BJ (cell line): ENCODE data around the gene OR51M1. TPM values are rescaled to one million over a fixed set of nuclear protein-coding genes. Genes with fewer than 3 reads are reported as not detected.

Source experiments
- CTCF ChIA-PET: fragments of 350-600 bp; formaldehyde crosslinking; extraction: SDS; loops from one replicate; lab custom pipeline; 2021; ENCODE audit warnings: antibody characterized with exemption, inconsistent platforms; lab: Yijun Ruan, JAX
- POLR2A ChIA-PET: fragments of 300-600 bp; sonication (Branson Sonifier 250); formaldehyde crosslinking; extraction: SDS; loops from one replicate; lab custom pipeline; 2021; ENCODE audit warnings: antibody characterized with exemption; lab: Charles Lee
- DNase-seq: peaks from one replicate; pipeline ENCODE4 v3.0.0-alpha.2; 2011; ENCODE audit warnings: low read depth
- H3K27me3 ChIP-seq: 2 replicates; pipeline ENCODE4 v1.6.0; 2011; ENCODE audit warnings: low read length; ENCODE audit not compliant: control insufficient read depth, insufficient read depth
- H3K36me3 ChIP-seq: 2 replicates; pipeline ENCODE4 v1.5.1; 2011; ENCODE audit warnings: low read length; ENCODE audit not compliant: control insufficient read depth, insufficient read depth
- H3K4me3 ChIP-seq: 2 replicates; pipeline ENCODE4 v1.5.1; 2011; ENCODE audit warnings: low read depth, mild to moderate bottlenecking, control low read depth, low read length
- polyA plus RNA-seq: library from polyadenylated mRNA; depleted of rRNA; stranded (reverse); fragments of >200 nt; gene quantifications from 2 replicates; pipeline ENCODE4 v1.2.3, GENCODE V29; 2011; rRNA removed
- small RNA-seq: library from RNA; depleted of rRNA; stranded (forward); fragments of <200 nt; gene quantifications from one replicate; pipeline ENCODE3, GENCODE V24; 2012; ENCODE audit warnings: low replicate concordance, low read depth; ENCODE audit not compliant: insufficient read length
- TF ChIP-seq, protein P1 (sequence below): IDR thresholded peaks from 2 replicates; pipeline ENCODE4 v1.5.1; 2011; ENCODE audit warnings: low read depth, mild to moderate bottlenecking, control low read depth, inconsistent platforms, low read length, moderate library complexity; ENCODE audit not compliant: insufficient read depth

Gene OR51M1
- polyA plus RNA-seq, 1 experiment = not detected

DNA sequence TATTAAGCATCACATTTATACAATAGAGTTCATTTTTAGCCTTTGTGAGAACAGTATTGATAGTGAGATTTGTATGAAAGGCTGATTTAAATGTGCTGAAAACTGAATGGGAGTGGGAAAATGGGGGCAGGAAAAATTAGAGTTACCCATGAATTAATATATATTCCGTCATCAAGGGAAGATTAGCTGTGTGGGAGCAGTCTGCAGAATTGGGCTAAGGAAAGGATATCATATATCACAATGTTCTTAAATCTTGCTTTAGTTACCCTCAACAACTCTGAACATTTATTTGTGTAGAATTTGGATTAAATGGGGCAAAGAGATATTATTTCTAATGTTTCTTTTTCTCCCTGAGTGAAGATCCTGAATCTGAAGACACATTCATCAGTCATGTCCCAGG, 38.2 kb downstream of the OR51M1 start, which contains the start of gene OR51Q1:
TSS of gene OR51Q1 (plus strand) at position 301 of the 400 bp plus-strand sequence. CDS start at position 391, 90 bp downstream.
- Histone ChIP-seq H3K27me3 (no peaks in the 10 kb centered on the region), H3K4me3 (no peak within 1 kb of the TSS), H3K36me3 (no peaks in the 10 kb centered on the region)
- TF ChIP-seq, protein P1, sequence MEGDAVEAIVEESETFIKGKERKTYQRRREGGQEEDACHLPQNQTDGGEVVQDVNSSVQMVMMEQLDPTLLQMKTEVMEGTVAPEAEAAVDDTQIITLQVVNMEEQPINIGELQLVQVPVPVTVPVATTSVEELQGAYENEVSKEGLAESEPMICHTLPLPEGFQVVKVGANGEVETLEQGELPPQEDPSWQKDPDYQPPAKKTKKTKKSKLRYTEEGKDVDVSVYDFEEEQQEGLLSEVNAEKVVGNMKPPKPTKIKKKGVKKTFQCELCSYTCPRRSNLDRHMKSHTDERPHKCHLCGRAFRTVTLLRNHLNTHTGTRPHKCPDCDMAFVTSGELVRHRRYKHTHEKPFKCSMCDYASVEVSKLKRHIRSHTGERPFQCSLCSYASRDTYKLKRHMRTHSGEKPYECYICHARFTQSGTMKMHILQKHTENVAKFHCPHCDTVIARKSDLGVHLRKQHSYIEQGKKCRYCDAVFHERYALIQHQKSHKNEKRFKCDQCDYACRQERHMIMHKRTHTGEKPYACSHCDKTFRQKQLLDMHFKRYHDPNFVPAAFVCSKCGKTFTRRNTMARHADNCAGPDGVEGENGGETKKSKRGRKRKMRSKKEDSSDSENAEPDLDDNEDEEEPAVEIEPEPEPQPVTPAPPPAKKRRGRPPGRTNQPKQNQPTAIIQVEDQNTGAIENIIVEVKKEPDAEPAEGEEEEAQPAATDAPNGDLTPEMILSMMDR = no peak
- ChIA-PET POLR2A (no interaction called here), CTCF (no interaction called here)
- DNase-seq = no peak

DNA sequence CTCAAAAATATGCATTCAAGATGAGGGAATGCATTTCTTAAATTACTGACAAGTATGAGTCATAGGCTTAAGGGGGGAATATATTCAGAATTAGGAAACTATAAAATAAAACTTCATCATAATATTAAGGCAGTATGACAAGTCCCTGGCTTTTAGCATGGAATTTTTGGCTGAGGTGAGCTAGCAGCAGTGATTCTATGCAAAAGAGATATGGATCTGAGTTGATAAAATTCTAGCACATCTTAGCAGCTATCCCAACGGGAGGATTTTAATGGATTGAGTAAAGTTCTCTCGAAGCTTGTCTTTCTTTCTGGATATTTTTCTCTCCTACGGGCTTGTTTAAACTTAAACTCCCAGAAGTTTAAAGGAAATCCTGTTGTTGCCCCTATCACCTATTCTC, 39.5 kb downstream of the OR51M1 start:
- ChIA-PET CTCF (no interaction called here), POLR2A (no interaction called here)
- no peaks in the 10 kb centered on the region for H3K27me3 ChIP-seq
- DNase-seq = no peak
- H3K36me3 ChIP-seq = no peaks in the 10 kb centered on the region
- no peak overlapping the region for H3K4me3 ChIP-seq
- TF ChIP-seq, protein P1 = no peak

DNA sequence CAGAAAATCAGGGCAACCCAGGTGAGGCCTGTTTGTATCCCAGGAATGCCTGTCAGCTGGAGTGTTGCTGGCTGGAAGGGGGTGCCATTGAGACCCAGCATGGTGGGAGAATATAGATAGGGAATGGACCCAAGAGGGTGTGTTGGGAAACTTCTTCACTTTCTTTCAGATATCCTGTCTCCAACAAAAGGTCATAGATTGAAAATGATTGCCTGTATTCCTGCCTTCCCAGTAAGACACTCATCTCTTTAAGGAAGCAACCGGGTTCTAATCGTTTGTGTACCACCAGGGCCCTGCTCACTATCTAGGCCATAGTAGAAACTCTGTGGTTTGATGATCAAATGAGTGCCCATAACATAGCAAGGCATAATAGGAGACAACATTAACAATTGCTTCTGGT, 57.8 kb downstream of the OR51M1 start, which contains the start of gene OR51I1:
TSS of gene OR51I1 (minus strand) at position 101 of the 400 bp plus-strand sequence. CDS start at position 101, 0 bp downstream.
- POLR2A ChIA-PET = no interaction called here
- Histone ChIP-seq H3K36me3 (no peaks in the 10 kb centered on the region), H3K4me3 (no peak within 1 kb of the TSS), H3K27me3 (no peaks in the 10 kb centered on the region)
- CTCF ChIA-PET = no interaction called here
- no peak for DNase-seq
- TF ChIP-seq, protein P1 = no peak

Small RNAs within 50 kb of the gene (small RNA-seq; reads per million reads assigned to genes)
- not detected for gene AC104389.3

Other genes starting within 250 kb of the OR51M1 start
- not detected in 2 replicates for gene OR52A5, start 245.5 kb upstream of the OR51M1 start, polyA plus RNA-seq
- gene OR52A1, start 229.1 kb upstream of the OR51M1 start, polyA plus RNA-seq = not detected in 2 replicates
- not detected in 2 replicates for gene OR51V1, start 183.1 kb upstream of the OR51M1 start, polyA plus RNA-seq
- not detected in 2 replicates for gene HBB, start 156.7 kb upstream of the OR51M1 start, polyA plus RNA-seq
- gene HBD, start 149.3 kb upstream of the OR51M1 start, polyA plus RNA-seq = 0.56 and 1.0 TPM in 2 replicates
- not detected in 2 replicates for gene HBG1, start 134.0 kb upstream of the OR51M1 start, polyA plus RNA-seq
- gene HBG2, start 129.0 kb upstream of the OR51M1 start, polyA plus RNA-seq = not detected in 2 replicates
- gene HBE1, start 113.9 kb upstream of the OR51M1 start, polyA plus RNA-seq = not detected in 2 replicates
- not detected in 2 replicates for gene OR51B4, start 81.9 kb upstream of the OR51M1 start, polyA plus RNA-seq
- not detected in 2 replicates for gene OR51B2, start 59.5 kb upstream of the OR51M1 start, polyA plus RNA-seq
- gene OR51B5, start 40.3 kb upstream of the OR51M1 start, polyA plus RNA-seq = 0.05 TPM in 1 of 2 replicates, not detected in the other
- not detected in 2 replicates for gene OR51B6, start 32.3 kb upstream of the OR51M1 start, polyA plus RNA-seq
- not detected in 2 replicates for gene OR51Q1, start 38.3 kb downstream of the OR51M1 start, polyA plus RNA-seq
- not detected in 2 replicates for gene OR51I1, start 57.7 kb downstream of the OR51M1 start, polyA plus RNA-seq
- not detected in 2 replicates for gene OR51I2, start 65.5 kb downstream of the OR51M1 start, polyA plus RNA-seq
- not detected in 2 replicates for gene OR52D1, start 104.9 kb downstream of the OR51M1 start, polyA plus RNA-seq
- gene UBQLN3, start 126.1 kb downstream of the OR51M1 start, polyA plus RNA-seq = 0.05 TPM in 1 of 2 replicates, not detected in the other
- 0.25 and 0.31 TPM in 2 replicates for gene UBQLNL, start 132.9 kb downstream of the OR51M1 start, polyA plus RNA-seq
- not detected in 2 replicates for gene OR52H1, start 164.7 kb downstream of the OR51M1 start, polyA plus RNA-seq
- gene OR52B6, start 197.1 kb downstream of the OR51M1 start, polyA plus RNA-seq = not detected in 2 replicates
- gene TRIM6, start 212.8 kb downstream of the OR51M1 start, polyA plus RNA-seq = 3.8 and 4.5 TPM in 2 replicates
- gene TRIM34, start 241.2 kb downstream of the OR51M1 start, polyA plus RNA-seq = 6.6 and 11.0 TPM in 2 replicates